ENCODE results near the gene ACCS.

DNA sequence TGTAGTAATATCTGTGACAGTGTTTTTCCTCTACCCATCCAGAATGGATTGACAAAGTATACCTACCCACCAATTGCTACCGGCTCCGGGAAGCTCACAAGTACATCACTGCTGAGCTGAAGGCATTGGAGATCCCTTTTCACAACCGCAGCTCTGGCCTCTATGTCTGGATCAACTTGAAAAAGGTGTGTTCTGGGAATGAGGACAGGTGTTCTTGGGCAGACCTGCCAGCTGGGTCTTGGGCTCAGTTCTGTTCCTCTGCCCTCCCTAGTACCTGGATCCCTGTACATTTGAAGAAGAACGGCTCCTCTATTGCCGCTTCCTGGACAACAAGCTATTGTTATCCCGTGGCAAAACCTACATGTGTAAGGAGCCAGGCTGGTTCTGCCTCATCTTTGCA, 7.8 kb upstream of the ACCS start:
- TF ChIP-seq, protein P1, sequence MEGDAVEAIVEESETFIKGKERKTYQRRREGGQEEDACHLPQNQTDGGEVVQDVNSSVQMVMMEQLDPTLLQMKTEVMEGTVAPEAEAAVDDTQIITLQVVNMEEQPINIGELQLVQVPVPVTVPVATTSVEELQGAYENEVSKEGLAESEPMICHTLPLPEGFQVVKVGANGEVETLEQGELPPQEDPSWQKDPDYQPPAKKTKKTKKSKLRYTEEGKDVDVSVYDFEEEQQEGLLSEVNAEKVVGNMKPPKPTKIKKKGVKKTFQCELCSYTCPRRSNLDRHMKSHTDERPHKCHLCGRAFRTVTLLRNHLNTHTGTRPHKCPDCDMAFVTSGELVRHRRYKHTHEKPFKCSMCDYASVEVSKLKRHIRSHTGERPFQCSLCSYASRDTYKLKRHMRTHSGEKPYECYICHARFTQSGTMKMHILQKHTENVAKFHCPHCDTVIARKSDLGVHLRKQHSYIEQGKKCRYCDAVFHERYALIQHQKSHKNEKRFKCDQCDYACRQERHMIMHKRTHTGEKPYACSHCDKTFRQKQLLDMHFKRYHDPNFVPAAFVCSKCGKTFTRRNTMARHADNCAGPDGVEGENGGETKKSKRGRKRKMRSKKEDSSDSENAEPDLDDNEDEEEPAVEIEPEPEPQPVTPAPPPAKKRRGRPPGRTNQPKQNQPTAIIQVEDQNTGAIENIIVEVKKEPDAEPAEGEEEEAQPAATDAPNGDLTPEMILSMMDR (IDR thresholded peaks at IDR 0.05) = no peak
- TF ChIP-seq MAX (IDR thresholded peaks at IDR 0.05) (no peak), POLR2A (IDR thresholded peaks at IDR 0.05; ENCODE audit: low read length) (no peak), CEBPB (IDR thresholded peaks at IDR 0.05) (no peak), SREBF2 (IDR thresholded peaks at IDR 0.05) (no peak), MYC (IDR thresholded peaks at IDR 0.05; ENCODE audit: borderline replicate concordance, low read length) (no peak), SMC3 (IDR thresholded peaks at IDR 0.05) (no peak), EP300 (IDR thresholded peaks at IDR 0.05) (no peak), POLR2AphosphoS2 (conservative IDR thresholded peaks at IDR 0.05; ENCODE audit: low read length) (no peak), HDAC2 (IDR thresholded peaks at IDR 0.05) (no peak)
- TF ChIP-seq, protein P2, sequence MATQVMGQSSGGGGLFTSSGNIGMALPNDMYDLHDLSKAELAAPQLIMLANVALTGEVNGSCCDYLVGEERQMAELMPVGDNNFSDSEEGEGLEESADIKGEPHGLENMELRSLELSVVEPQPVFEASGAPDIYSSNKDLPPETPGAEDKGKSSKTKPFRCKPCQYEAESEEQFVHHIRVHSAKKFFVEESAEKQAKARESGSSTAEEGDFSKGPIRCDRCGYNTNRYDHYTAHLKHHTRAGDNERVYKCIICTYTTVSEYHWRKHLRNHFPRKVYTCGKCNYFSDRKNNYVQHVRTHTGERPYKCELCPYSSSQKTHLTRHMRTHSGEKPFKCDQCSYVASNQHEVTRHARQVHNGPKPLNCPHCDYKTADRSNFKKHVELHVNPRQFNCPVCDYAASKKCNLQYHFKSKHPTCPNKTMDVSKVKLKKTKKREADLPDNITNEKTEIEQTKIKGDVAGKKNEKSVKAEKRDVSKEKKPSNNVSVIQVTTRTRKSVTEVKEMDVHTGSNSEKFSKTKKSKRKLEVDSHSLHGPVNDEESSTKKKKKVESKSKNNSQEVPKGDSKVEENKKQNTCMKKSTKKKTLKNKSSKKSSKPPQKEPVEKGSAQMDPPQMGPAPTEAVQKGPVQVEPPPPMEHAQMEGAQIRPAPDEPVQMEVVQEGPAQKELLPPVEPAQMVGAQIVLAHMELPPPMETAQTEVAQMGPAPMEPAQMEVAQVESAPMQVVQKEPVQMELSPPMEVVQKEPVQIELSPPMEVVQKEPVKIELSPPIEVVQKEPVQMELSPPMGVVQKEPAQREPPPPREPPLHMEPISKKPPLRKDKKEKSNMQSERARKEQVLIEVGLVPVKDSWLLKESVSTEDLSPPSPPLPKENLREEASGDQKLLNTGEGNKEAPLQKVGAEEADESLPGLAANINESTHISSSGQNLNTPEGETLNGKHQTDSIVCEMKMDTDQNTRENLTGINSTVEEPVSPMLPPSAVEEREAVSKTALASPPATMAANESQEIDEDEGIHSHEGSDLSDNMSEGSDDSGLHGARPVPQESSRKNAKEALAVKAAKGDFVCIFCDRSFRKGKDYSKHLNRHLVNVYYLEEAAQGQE (IDR thresholded peaks at IDR 0.05) = no peak
